Ovary (tissue), 3 donors: ENCODE measurements around the gene ITGA2.

ENCODE experiments used
- EP300 ChIP-seq: sonication (generic); formaldehyde crosslinking; IDR thresholded peaks from one replicate; pipeline ENCODE4 v1.6.1; 2017; ENCODE audit warnings: antibody characterized with exemption
- POLR2A ChIP-seq: fragments of 450-650 bp; IDR thresholded peaks from one replicate; pipeline ENCODE4 v1.6.1; 2017; ENCODE audit warnings: antibody characterized with exemption, mild to moderate bottlenecking, moderate library complexity
- TF ChIP-seq, protein P1 (sequence below), 3 donors: fragments of 450-650 bp in 2 of 3; fragments of 200-600 bp in 1 of 3; IDR thresholded peaks; one replicate each; pipeline versions ENCODE4 v1.5.1 to v1.8.0; 2016 to 2022; ENCODE audit warnings: antibody characterized with exemption in 3 of 3, mild to moderate bottlenecking in 1 of 3
- donor health status: DM: no; HTN: no; CAD: no.

DNA sequence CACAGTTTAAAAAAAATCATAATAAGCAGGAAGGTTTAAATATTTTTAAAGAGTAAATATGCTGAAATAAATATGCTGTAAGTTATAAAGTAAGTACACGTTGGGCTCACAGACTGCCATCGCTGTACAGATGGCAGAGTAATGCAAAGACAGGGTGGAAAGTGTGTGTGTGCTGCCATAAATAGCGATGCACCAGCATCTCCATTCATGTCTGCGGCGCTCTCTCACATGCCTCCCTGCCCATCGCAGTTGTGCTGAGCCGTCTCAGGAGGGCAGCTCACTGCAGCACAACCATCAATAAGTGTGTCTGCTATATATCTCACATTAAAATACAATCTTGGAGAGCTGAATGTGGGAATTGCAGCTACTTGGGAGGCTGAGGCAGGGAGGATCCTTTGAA is 106.1 kb downstream of the ITGA2 start:
- TF ChIP-seq, protein P1, sequence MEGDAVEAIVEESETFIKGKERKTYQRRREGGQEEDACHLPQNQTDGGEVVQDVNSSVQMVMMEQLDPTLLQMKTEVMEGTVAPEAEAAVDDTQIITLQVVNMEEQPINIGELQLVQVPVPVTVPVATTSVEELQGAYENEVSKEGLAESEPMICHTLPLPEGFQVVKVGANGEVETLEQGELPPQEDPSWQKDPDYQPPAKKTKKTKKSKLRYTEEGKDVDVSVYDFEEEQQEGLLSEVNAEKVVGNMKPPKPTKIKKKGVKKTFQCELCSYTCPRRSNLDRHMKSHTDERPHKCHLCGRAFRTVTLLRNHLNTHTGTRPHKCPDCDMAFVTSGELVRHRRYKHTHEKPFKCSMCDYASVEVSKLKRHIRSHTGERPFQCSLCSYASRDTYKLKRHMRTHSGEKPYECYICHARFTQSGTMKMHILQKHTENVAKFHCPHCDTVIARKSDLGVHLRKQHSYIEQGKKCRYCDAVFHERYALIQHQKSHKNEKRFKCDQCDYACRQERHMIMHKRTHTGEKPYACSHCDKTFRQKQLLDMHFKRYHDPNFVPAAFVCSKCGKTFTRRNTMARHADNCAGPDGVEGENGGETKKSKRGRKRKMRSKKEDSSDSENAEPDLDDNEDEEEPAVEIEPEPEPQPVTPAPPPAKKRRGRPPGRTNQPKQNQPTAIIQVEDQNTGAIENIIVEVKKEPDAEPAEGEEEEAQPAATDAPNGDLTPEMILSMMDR (IDR thresholded peaks at IDR 0.05), result no peak
- TF ChIP-seq EP300, result no peak
- TF ChIP-seq POLR2A, result no peak
